Transverse colon (tissue), 3 donors: ENCODE results near the gene ZNF497.

ENCODE experiments used
- CTCF ChIP-seq, 5 experiments: fragments of 200-600 bp in 3 of 5; fragments of 450-650 bp in 2 of 5; sonication (generic) in 3 of 5; IDR thresholded peaks; 1 replicate in 2 of 5; 2 replicates in 3 of 5; pipeline ENCODE4 v1.5.1; 2016 to 2017; ENCODE audit warnings: antibody characterized with exemption in 5 of 5, inconsistent platforms in 3 of 5, mild to moderate bottlenecking in 2 of 5, moderate library complexity in 1 of 5
- POLR2A ChIP-seq: fragments of 450-650 bp; IDR thresholded peaks from one replicate; pipeline ENCODE4 v1.6.1; 2016; ENCODE audit warnings: antibody characterized with exemption, mild to moderate bottlenecking, moderate library complexity

DNA sequence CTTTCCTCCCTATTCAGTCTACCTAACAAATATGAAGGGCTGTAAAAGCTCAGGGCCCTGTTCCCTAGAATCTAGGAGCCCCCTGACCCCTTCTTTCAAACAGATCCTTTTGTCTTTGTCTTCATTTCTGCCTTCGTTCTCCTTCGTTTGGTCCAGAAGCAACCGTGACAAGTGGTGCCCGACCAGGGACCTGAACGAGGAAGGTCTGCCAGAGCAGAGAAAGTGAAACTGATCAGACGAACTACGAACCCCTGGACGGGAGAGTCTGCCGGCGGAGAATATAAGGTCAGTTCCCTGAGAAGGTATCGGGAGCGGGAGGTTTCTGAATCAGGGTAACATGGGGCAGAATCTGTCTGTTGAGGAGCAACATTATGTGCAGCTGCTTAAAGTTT, 56.6 kb downstream of the ZNF497 start:
- TF ChIP-seq CTCF (IDR thresholded peaks at IDR 0.05) = no peak
- TF ChIP-seq POLR2A = no peak
